Endodermal cell (in vitro differentiated cells): ENCODE data around the gene RTBDN. TPM values are rescaled to one million over a fixed set of nuclear protein-coding genes. Genes with fewer than 3 reads are reported as not detected.
A peak's percentile ranks its signal among the peaks of the same experiment; 100 is the strongest.

Source experiments
- DNase-seq: peaks from one replicate; pipeline ENCODE4 v3.0.0-alpha.2; 2017
- H3K27ac ChIP-seq: 2 replicates; pipeline ENCODE4 v1.5.1; 2013; ENCODE audit warnings: mild to moderate bottlenecking, low read depth, low read length, moderate library complexity
- H3K27me3 ChIP-seq: 2 replicates; pipeline ENCODE4 v1.6.1; 2013; ENCODE audit warnings: mild to moderate bottlenecking, low read length, moderate library complexity; ENCODE audit not compliant: insufficient read depth, control insufficient read depth, poor library complexity, severe bottlenecking
- H3K36me3 ChIP-seq: 2 replicates; pipeline ENCODE4 v1.7.0; 2013; ENCODE audit warnings: mild to moderate bottlenecking, low read length, moderate library complexity; ENCODE audit not compliant: control insufficient read depth, insufficient read depth
- H3K4me1 ChIP-seq: one replicate; pipeline ENCODE4 v1.7.0; 2013; ENCODE audit warnings: low read length; ENCODE audit not compliant: control insufficient read depth, insufficient read depth
- H3K4me3 ChIP-seq: 2 replicates; pipeline ENCODE4 v1.5.1; 2013; ENCODE audit warnings: mild to moderate bottlenecking, low read length, moderate library complexity
- H3K9ac ChIP-seq: 2 replicates; pipeline ENCODE4 v1.6.1; 2013; ENCODE audit warnings: mild to moderate bottlenecking, low read length, moderate library complexity; ENCODE audit not compliant: poor library complexity, severe bottlenecking; ENCODE audit errors: extremely low read depth
- H3K9me3 ChIP-seq: 2 replicates; pipeline ENCODE4 v1.6.1; 2013; ENCODE audit warnings: mild to moderate bottlenecking, low read length, moderate library complexity; ENCODE audit not compliant: control insufficient read depth
- H3K27ac Mint-ChIP-seq: 2 replicates; pipeline ENCODE4 v1.8.0; 2020; ENCODE audit warnings: mixed read lengths
- H3K27me3 Mint-ChIP-seq: 2 replicates; pipeline ENCODE4 v1.8.0; 2021; ENCODE audit warnings: mild to moderate bottlenecking, mixed read lengths; ENCODE audit not compliant: insufficient read depth
- H3K36me3 Mint-ChIP-seq: 2 replicates; pipeline ENCODE4 v1.8.0; 2020; ENCODE audit warnings: low read depth, mixed read lengths
- H3K4me1 Mint-ChIP-seq: 2 replicates; pipeline ENCODE4 v1.8.0; 2020; ENCODE audit warnings: mixed read lengths
- H3K4me3 Mint-ChIP-seq: 2 replicates; pipeline ENCODE4 v1.8.0; 2020; ENCODE audit warnings: mild to moderate bottlenecking, moderate library complexity, mixed read lengths
- H3K9me3 Mint-ChIP-seq: 2 replicates; pipeline ENCODE4 v1.8.0; 2020; ENCODE audit warnings: mild to moderate bottlenecking, mixed read lengths
- WGBS, 2 experiments: methylation state at CpG; one replicate each; pipeline versions ENCODE4 v1.1.5 to v1.1.7; 2013; ENCODE audit warnings: missing lambda C conversion rate in 2 of 2, mixed read lengths in 1 of 2; ENCODE audit not compliant: insufficient coverage in 1 of 2, insufficient read length in 1 of 2; 5-methylcytosine and 5-hydroxymethylcytosine counted together
- total RNA-seq, 2 donors: library from RNA; stranded (reverse); fragmentation: NEBNext Ultra II Directional in 1 of 2; extraction: Animal tissue kit (Norgen Biotek cat#: 25700) in 1 of 2; gene quantifications; 2 replicates in 1 of 2; 3 replicates in 1 of 2; pipeline ENCODE4 v1.2.1, GENCODE V29; 2021
- TF ChIP-seq, protein P1 (sequence below): fragments of 200-600 bp; sonication (generic); conservative IDR thresholded peaks from 2 replicates; pipeline ENCODE4 v1.5.0; 2021; ENCODE audit warnings: antibody characterized with exemption, mild to moderate bottlenecking

RTBDN gene
- total RNA-seq, 2 donors from 2014 or later, result 0.68 to 1.7 TPM

DNA sequence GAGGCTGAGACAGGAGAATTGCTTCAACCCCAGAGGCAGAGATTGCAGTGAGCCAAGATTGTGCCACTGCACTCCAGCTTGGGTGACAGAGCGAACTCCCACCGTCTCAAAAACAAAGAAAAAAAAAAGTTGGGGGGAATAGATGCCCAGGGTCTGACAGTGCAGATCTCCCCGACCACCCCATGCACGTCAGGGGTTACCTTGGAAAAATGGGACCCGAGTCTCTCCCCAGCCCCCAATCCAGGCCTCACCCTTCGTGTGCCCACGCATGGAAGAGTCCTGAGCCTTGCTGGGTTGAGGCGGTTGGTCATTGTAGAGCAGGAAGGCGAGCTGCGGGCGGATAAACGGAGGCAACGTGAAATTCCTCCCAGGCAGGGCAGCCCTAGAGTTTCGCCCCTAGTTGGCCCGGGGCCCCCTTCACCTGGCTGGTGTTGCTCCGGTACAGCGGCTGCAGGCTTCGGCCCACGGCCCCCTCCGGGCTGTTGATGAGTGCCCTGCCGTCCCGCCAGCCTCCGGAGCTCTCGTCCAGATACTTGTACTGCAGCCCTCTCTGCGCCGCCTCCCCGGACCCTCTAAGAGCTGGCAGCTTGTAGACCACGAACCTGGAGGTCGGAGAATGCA lies 46.3 kb upstream of the RTBDN start:
- Mint-ChIP-seq H3K36me3 (peaks cover 9% of the 10 kb centered on the region), H3K4me3 (peak overlapping the region; percentile 76), H3K27me3 (peaks cover 27% of the 10 kb centered on the region), H3K9me3 (peaks cover 26% of the 10 kb centered on the region), H3K4me1 (peaks cover 2% of the 10 kb centered on the region), H3K27ac (peak overlapping the region; percentile 93)
- Histone ChIP-seq H3K9ac (peak overlapping the region; percentile 74), H3K36me3 (peaks cover 4% of the 10 kb centered on the region), H3K4me1 (no peaks in the 10 kb centered on the region), H3K4me3 (peak overlapping the region; percentile 91), H3K9me3 (peaks cover 18% of the 10 kb centered on the region), H3K27ac (peak overlapping the region; percentile 32), H3K27me3 (peaks cover 15% of the 10 kb centered on the region)
- TF ChIP-seq, protein P1, sequence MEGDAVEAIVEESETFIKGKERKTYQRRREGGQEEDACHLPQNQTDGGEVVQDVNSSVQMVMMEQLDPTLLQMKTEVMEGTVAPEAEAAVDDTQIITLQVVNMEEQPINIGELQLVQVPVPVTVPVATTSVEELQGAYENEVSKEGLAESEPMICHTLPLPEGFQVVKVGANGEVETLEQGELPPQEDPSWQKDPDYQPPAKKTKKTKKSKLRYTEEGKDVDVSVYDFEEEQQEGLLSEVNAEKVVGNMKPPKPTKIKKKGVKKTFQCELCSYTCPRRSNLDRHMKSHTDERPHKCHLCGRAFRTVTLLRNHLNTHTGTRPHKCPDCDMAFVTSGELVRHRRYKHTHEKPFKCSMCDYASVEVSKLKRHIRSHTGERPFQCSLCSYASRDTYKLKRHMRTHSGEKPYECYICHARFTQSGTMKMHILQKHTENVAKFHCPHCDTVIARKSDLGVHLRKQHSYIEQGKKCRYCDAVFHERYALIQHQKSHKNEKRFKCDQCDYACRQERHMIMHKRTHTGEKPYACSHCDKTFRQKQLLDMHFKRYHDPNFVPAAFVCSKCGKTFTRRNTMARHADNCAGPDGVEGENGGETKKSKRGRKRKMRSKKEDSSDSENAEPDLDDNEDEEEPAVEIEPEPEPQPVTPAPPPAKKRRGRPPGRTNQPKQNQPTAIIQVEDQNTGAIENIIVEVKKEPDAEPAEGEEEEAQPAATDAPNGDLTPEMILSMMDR, result no peak
- no peak for DNase-seq
- 11 to 21% methylated on average over 19 to 29 of the region's 29 CpGs for WGBS, 2 experiments

DNA sequence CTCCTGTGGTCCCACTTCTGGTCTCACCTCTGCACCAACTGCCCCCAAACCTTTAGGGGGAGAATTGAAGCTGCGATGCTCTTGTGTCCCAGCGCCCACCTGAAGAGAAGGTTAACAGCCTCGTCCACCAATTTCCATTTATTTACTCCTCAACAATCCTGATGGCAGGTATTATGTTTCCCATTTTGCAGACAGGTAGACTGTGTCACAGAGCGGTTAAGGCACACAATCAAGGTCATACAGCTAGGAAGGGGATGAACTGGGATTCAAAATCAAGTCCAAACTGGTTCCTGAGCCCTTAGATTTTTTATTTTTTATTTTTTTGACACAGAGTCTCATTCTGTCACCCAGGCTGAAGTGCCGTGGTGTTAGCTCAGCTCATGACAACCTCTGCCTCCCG lies 40.7 kb upstream of the RTBDN start:
- TF ChIP-seq, protein P1, result no peak
- Histone ChIP-seq H3K27me3 (no peaks in the 10 kb centered on the region), H3K36me3 (peaks cover 8% of the 10 kb centered on the region), H3K4me1 (no peaks in the 10 kb centered on the region), H3K9me3 (no peaks in the 10 kb centered on the region), H3K4me3 (no peak overlapping the region), H3K27ac (no peak overlapping the region), H3K9ac (no peak overlapping the region)
- peaks cover 19% of the 10 kb centered on the region for H3K27me3 Mint-ChIP-seq
- WGBS, 2 experiments, result 90 to 97% methylated on average over 3 to 6 of the region's 6 CpGs
- H3K36me3 Mint-ChIP-seq, result peaks cover 34% of the 10 kb centered on the region
- no peak overlapping the region for H3K27ac Mint-ChIP-seq
- H3K9me3 Mint-ChIP-seq, result peaks cover 17% of the 10 kb centered on the region
- H3K4me1 Mint-ChIP-seq, result no peaks in the 10 kb centered on the region
- no peak overlapping the region for H3K4me3 Mint-ChIP-seq
- no peak for DNase-seq

DNA sequence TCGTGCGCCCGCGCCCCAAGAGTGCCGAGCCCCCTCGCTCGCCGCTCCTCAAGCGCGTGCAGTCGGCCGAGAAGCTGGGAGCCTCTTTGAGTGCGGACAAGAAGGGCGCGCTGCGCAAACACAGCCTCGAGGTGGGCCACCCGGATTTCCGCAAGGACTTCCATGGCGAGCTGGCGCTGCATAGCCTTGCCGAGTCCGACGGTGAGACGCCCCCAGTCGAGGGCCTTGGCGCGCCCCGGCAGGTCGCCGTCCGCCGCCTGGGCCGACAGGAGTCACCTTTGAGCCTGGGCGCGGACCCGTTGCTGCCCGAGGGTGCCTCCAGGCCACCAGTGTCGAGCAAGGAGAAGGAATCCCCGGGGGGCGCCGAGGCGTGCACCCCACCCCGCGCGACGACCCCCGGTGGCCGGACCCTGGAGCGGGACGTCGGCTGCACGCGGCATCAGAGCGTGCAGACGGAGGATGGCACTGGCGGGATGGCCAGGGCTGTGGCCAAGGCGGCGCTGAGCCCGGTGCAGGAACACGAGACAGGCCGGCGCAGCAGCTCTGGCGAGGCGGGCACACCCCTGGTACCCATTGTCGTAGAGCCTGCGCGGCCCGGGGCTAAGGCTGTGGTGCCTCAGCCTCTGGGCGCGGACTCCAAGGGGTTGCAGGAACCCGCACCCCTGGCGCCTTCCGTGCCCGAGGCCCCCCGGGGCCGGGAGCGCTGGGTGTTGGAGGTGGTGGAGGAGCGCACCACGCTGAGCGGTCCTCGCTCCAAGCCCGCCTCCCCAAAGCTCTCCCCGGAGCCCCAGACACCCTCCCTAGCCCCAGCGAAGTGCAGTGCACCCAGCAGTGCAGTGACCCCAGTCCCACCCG lies 39.7 kb upstream of the RTBDN start:
- Histone ChIP-seq H3K9ac (no peak overlapping the region), H3K36me3 (peaks cover 8% of the 10 kb centered on the region), H3K27me3 (no peaks in the 10 kb centered on the region), H3K27ac (no peak overlapping the region), H3K9me3 (no peaks in the 10 kb centered on the region), H3K4me1 (no peaks in the 10 kb centered on the region), H3K4me3 (no peak overlapping the region)
- Mint-ChIP-seq H3K27ac (no peak overlapping the region), H3K27me3 (peaks cover 19% of the 10 kb centered on the region), H3K4me1 (no peaks in the 10 kb centered on the region), H3K4me3 (peak overlapping the region; percentile 28), H3K36me3 (peaks cover 36% of the 10 kb centered on the region), H3K9me3 (peaks cover 17% of the 10 kb centered on the region)
- DNase-seq, result no peak
- WGBS, 2 experiments, result 94 to 95% methylated on average over 53 to 81 of the region's 86 CpGs
- TF ChIP-seq, protein P1, result no peak
